A673 (cell line): ENCODE measurements around the gene FOXO3. TPM values are rescaled to one million over a fixed set of nuclear protein-coding genes. Genes with fewer than 3 reads are reported as not detected.

Experiments
- BruUV-seq: library from RNA; stranded (reverse); fragments of 400-500 nt; replicated peaks from 2 replicates; lab custom pipeline; 2021; lab: Mats Ljungman, UMichigan
- CTCF ChIA-PET: fragments of 300-600 bp; sonication (Branson Sonifier 250); formaldehyde crosslinking; loops from one replicate; lab custom pipeline; 2022; ENCODE audit warnings: antibody characterized with exemption; lab: Charles Lee
- POLR2A ChIA-PET: fragments of 300-600 bp; sonication (Branson Sonifier 250); formaldehyde crosslinking; loops from one replicate; lab custom pipeline; 2022; ENCODE audit warnings: antibody characterized with exemption; ENCODE audit not compliant: low non-redundant PET; lab: Charles Lee
- DNase-seq: peaks from one replicate; pipeline ENCODE4 v3.0.0-alpha.2; 2015; ENCODE audit warnings: low spot score
- H3K27ac ChIP-seq: fragments of 200-600 bp; sonication (generic); 2 replicates; pipeline ENCODE4 v1.5.1; 2016; ENCODE audit warnings: mixed run types, low read depth, mild to moderate bottlenecking, mixed read lengths, antibody characterized with exemption, low read length; ENCODE audit not compliant: poor library complexity, severe bottlenecking
- H3K27me3 ChIP-seq: fragments of 200-600 bp; sonication (generic); replicated peaks from 2 replicates; pipeline ENCODE4 v1.6.1; 2017; ENCODE audit warnings: mixed run types, low read depth, mild to moderate bottlenecking, mixed read lengths, antibody characterized with exemption, low read length; ENCODE audit not compliant: insufficient read depth, poor library complexity
- H3K36me3 ChIP-seq: fragments of 200-600 bp; sonication (generic); 2 replicates; pipeline ENCODE4 v1.6.1; 2016; ENCODE audit warnings: mixed run types, mild to moderate bottlenecking, mixed read lengths, antibody characterized with exemption, low read length; ENCODE audit not compliant: insufficient read depth, poor library complexity, severe bottlenecking
- H3K4me1 ChIP-seq: fragments of 200-600 bp; sonication (generic); 2 replicates; pipeline ENCODE4 v1.6.1; 2017; ENCODE audit warnings: mixed run types, mild to moderate bottlenecking, mixed read lengths, antibody characterized with exemption, low read length; ENCODE audit not compliant: insufficient read depth, poor library complexity, severe bottlenecking
- H3K4me3 ChIP-seq: fragments of 200-600 bp; sonication (generic); 2 replicates; pipeline ENCODE4 v1.5.1; 2016; ENCODE audit warnings: low read depth, mixed run types, mild to moderate bottlenecking, mixed read lengths, low read length; ENCODE audit not compliant: poor library complexity, severe bottlenecking
- H3K9me3 ChIP-seq: fragments of 200-600 bp; sonication (generic); 2 replicates; pipeline ENCODE4 v1.6.1; 2016; ENCODE audit warnings: mixed run types, low read depth, mild to moderate bottlenecking, mixed read lengths, antibody characterized with exemption, low read length; ENCODE audit not compliant: poor library complexity, severe bottlenecking
- CTCF ChIP-seq: fragments of 300-800, 200-600 bp; sonication (generic); conservative IDR thresholded peaks from 2 replicates; pipeline ENCODE4 v1.5.1; 2017; ENCODE audit warnings: low read depth, mild to moderate bottlenecking, antibody characterized with exemption, low read length, moderate library complexity, mixed read lengths
- EZH2 ChIP-seq: fragments of 200-600 bp; sonication (generic); IDR thresholded peaks from 2 replicates; pipeline ENCODE4 v1.6.1; 2017; ENCODE audit warnings: borderline replicate concordance, low read depth, mild to moderate bottlenecking, mixed read lengths, antibody characterized with exemption, low read length; ENCODE audit not compliant: poor library complexity, severe bottlenecking
- intact Hi-C: fragments of 100-400 bp; cut with micrococcal nuclease; formaldehyde crosslinking; loops from one replicate; pipeline ENCODE4 v1.10.0; 2022; ENCODE audit not compliant: unreplicated experiment
- total RNA-seq: library from RNA; stranded (reverse); gene quantifications from 2 replicates; pipeline ENCODE4 v1.2.3, GENCODE V29; 2021

Gene FOXO3
- total RNA-seq, 1 experiment from 2014 or later, result 16.8 TPM

GRCh38 chr6:108733706-108734265 lies 173.1 kb downstream of the FOXO3 start:
- Histone ChIP-seq H3K4me1 (peaks cover 16% of the 10 kb centered on the region), H3K9me3 (no peaks in the 10 kb centered on the region), H3K4me3 (no peak overlapping the region), H3K27me3 (no peaks in the 10 kb centered on the region), H3K27ac (no peak overlapping the region), H3K36me3 (no peaks in the 10 kb centered on the region)
- ChIA-PET POLR2A (no interaction called here), CTCF (no interaction called here)
- DNase-seq, result no peak
- TF ChIP-seq EZH2 (no peak), CTCF (no peak)
- BruUV-seq, result no TSS peak
- intact Hi-C loops, result no loop called here
